Measurements from ENCODE around the gene CELF3.

Gene CELF3

DNA sequence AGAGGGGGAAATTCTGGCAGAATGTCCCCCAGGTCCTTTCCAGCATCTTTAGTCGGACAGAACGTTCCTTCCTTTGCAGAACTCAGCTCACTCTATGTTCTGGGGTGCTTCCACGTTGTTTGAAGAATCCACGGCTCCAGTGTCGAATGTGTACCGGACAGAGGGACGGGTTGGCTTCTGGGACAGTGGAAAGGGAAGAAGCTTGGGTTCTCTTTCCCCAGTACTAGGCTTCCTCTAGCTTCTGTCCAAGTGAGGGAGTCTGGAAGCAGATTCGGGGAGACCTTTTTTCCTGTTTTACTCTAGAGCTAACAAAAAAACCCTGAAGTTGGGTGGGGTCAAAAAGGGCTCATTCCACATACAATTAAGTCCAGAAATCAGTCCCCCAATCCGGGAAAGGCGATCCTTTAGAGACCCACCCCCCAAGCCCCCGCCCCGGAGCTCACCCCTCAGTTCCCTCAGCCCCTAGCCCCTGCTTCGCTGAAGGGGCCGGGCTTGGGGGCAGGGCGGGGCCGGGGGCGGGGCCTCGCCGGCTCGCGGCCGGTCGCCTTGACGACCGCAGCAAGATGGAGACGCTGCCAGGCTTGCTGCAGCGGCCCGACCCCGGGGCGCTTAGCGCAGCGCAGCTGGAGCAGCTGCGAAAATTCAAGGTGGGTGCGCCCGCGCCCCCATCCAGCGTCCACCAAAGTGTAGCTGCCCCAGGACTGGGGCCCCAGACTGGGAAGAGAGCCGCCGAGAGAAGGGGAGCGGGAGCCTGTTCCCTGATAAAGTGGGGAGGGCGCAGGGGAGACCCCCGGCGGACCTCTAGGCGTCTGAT, 4.6 kb upstream of the CELF3 start, which contains the start of gene RIIAD1:
RIIAD1 (plus strand) TSS at position 549 of the 814 bp plus-strand sequence; CDS start at position 564, 15 bp downstream.
- DNase-seq (ENCODE audit: low read depth in 2 of 2): peak in 1 of 2 donors; percentile 6

DNA sequence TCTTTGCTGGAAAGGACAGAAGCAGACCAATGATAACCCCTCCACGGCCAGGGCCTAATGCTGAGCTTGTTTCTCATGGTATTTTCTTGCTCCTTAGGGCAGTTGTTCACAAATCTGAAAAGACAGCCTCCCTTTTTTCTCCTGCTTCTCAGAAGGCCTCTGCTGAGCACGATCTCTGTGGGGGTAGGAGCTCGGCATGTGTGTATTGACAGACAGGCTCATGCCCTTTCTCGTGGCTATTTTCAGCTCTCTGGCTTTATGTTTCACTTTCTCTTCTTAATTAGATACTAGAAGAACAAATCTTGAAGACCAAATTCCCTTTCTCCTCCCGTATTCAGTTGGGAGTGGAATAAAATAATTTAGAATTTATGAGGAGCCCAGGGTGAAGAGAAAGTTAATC, 4.0 kb upstream of the CELF3 start:
- no peak for DNase-seq (ENCODE audit: low read depth in 2 of 2)

DNA sequence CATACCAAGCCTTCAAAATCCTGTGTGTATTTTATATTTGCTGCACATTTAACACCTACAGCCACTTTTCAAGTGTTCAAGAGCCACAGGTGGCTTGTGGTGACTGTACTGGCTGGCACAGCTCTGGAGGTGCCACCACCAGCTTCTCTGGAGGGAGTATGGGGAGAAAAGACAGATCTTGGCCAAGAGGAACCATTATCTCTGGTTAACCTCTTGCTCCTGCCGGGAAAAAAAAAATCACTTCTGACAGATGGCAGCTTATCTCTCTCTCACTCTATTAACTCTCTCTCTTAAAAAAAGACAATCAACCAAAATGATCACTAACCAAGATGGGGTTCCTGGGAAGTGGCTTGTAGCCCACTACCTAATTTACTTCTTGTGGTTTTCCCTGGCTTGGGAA, 3.5 kb upstream of the CELF3 start:
- no peak for DNase-seq (ENCODE audit: low read depth in 2 of 2)

DNA sequence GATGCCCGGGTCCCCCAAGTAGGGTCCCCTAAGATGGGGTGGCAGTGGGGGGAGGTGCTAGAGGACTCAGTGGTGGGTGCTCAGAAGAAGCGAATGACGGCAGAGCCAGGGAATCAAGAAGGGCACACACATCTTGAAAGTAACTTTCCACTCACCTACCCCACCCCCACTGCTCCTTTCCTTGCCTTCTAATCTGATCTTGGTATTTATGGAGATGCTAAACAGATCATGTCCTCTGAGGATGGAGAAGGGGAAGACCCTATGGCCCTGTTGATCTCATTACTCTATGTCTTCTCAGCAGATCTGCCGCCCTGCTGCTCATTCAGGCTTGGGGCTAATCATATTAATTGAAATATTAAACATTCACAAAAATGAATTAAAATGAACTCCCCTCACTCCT, 2.1 kb upstream of the CELF3 start:
- DNase-seq (ENCODE audit: low read depth in 2 of 2): no peak

DNA sequence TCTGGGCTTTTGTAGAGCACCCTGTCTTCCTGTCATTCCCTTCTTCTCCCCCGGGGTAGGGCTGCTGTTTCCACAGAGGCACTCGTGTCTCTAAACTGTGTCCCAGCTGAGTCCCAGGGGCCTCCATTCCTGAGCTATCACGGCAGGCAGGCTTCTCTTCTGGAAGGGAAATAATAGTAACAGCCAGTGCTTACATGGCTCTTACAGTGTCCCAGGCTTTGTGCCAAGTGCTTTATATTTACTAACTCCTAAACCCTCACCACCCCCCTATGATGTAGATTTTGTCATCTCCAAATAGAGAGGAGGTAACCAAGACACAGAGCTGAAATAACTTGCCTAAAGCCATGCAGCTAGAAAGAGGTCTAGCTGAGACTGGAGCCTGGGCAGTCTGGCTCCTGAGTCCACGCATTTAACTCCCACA, 1.4 kb upstream of the CELF3 start:
- DNase-seq (ENCODE audit: low read depth in 2 of 2): no peak

DNA sequence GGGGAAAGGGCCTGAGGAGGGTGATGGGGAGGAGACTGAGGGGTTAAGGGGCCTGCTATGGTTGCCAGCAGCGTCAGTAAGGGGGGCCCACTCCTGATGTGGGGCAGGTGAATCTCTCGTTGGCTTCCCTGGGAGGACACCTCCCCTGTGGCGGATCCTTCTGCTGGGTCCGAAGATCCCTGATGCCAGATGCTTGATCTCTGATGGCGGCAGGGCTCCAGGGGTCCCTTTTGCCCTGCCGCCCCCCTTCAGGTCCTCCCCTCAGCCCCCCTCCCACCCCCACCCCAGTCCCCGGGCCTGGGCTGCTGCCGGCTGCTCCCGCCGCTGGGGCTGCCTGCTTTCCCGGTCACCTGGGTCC, 219 bp downstream of the CELF3 start:
- no peak for DNase-seq (ENCODE audit: low read depth in 2 of 2)

DNA sequence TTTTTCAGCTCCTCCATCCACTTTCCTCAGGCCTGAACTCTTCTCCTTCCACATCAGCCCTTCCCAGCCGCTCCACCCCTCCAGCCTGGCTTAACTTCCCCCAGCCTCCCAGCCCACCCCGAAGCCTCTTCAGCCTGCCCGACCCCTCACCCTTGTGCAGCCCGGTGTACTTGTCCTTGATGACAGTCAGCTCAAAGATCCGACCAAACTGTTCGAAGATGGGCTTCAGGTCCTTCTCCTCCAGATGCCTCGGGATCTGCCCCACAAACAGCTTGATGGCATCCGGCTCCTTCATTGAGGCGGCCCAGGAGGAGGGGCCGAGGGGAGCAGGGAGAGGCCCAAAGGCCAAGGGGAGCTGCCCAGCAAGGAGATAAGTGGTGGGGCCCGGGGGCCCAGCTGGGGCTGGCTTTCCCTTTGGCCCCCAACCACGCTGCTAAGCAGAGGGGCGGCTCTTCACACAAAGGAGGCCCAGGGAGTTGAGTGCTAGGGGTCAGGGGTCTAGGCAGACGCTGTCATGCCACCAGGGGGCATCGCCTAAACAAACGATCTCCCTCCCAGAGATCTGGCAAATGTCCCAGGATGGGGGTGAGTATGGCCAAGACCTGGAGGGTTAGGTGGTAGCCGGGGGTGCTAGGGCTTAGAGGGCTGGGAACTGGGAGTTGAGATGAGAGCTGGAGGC, 738 bp downstream of the CELF3 start:
- no peak for DNase-seq (ENCODE audit: low read depth in 2 of 2)

DNA sequence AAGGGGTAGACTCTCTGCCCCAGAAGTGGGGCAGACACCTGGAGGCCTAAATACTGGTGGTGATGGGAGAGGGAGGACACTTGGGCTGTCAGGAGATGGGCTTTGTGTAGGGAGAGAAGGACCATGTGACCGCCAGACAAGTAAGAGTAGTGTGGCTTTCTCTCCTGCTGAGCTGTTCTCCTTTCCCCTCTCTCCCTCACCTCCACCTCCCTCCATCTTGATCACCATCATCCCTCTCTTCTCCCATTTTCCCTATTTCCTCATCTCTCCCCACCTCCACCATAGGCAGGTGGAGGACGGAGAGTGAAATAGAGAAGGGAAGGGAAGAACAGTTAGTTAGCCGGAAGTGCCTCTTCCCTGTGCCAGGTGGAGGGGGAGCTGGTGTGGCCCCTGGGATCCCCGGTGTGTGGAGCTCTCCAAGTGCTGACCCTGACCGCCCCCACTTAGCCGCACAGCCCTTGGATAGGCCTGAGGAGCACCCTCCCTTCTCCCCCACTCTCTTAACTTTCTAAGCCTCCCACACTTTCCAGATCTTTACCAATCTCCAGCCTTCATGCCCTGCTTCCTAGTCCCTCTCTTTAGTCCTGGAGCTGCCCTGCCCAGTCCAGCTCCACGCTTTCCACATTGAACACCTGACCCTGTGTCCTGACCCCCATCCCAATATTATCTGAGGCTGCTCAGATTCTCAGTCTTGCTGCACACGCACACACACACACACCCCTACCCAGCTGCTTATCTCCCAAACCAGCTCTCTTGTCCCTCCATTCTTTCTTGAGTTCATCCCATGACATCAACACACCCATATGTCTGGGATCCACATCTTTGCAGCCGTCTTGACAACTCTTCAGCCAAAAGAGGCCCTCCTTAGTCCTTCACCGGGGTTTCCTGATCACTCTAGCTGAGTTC, 1.5 kb downstream of the CELF3 start:
- no peak for DNase-seq (ENCODE audit: low read depth in 2 of 2)

DNA sequence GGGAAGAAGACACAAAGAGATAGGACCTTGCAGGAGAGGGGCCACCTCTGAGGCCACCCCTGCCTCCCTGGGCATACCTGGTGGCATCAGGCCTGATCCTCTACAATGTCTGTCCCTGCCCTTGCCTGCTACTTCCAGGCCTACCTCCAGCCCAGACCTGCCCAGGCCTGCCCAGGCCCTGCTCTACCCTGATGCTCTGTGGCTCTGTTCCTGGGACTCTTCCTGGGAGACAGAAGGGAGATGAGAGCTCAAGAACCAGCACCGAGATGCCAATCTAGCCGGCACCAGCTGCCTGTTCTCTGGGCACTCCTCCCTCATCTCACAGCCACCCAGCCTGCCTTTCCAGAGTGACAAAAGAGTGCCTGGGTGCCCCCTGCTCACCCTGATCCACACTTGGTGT, 2.7 kb downstream of the CELF3 start:
- DNase-seq (ENCODE audit: low read depth in 2 of 2): no peak

DNA sequence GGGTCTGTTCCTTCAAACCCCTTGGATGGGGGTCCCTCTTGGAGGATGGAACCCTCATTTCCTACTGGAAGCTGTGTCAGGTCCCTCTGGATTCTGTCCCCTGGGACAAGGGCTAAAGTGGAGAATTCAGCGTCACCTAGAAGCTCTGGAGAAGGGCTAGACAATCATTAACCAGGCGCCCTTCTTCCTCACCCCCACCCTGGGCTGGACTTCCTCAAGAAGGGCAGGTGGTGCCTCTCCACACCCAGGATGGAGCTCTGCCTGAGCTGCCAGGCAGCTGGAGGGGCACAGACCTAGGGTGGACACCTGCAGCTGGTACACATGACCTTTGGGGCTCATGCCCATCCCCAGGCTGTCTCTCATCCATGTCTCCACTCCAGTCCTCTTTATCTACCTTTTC, 3.6 kb downstream of the CELF3 start:
- DNase-seq (ENCODE audit: low read depth in 2 of 2): no peak

DNA sequence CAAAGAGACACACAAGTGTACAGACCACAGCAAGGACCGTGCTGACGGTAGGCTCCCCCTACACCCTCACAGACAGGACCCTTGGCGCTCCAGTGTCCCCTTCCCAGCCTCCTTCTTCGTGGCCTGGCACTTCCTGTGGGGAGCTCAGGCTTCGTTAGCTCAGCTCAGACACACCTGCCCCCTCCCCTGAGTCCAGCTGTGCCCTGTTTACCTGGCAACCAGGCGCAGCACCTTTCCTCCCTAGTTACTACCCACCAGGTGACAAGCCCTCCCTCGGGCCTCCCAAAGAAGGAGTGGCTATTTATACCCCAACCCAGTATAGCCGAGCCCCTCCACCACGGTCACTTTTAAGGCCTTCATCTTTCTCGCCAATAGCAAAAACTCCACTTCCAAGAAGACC, 4.7 kb downstream of the CELF3 start:
- DNase-seq (ENCODE audit: low read depth in 2 of 2): no peak

DNA sequence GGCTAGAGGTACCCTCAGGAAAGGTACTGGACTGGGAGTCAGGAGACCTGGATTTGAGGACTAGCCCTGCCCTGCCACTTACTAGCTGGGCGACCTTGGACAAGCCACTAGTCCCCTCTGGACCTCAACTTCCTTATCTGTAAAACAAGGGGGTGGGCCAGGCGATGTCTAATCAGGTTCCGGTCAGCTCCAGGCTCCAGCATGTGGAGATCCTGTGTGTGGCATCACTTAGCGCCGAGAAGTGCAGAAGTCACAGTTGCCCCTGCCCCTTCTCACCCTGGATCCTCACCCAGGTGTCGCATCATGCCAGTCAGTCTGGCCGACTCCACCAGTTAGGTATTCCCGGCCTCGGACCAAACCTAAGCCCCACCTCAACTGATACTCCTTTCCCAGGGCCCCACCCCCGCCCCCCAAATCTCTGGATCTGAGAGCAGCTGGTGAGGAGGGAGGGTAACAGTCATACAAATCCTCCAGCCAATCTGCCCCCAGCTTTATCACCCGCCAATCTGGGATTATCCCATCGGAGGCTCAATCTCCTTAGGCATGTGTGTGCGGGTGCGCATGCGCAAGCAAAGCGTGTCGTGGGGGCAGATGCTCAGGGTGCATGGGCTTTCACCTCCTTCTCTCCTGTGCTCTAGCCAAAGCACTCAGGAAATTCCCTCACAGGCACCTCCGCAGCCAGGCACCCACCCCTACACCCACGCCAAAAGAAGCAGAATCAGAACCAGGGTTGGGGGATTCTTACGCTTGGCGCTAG, 5.4 kb downstream of the CELF3 start:
- no peak for DNase-seq (ENCODE audit: low read depth in 2 of 2)

DNA sequence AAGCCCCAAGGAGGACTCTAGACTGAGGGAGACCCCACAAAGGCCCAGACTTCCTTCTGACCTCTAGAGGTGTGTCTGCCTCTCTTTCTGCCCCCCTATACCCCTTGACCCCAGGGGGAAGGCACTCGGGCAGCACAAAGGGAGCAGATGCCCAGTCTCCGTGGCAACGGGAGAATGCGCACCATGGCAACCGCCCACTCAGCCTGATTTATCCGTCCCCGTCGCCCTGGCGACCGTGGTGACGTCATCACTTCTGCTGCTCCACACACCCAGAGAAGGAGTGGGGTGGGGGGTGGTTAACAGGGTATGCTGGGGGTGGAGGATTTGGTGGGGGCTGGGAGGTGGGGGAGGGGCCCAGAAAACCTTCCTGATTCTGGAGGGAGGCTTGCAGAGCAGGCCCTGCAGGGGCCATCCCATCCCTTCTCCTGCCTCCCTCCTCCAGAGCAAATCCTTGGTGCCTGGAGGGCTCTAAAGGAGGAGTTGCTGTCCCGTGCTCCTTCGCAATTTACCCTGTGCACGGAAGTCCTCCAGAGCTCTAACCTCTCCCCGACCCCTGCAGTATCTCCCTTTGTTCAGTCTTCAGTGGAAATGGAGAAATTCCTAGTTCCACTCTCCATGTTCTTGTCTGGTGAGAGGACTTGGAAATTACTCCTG, 6.3 kb downstream of the CELF3 start:
- DNase-seq (ENCODE audit: low read depth in 2 of 2): no peak

DNA sequence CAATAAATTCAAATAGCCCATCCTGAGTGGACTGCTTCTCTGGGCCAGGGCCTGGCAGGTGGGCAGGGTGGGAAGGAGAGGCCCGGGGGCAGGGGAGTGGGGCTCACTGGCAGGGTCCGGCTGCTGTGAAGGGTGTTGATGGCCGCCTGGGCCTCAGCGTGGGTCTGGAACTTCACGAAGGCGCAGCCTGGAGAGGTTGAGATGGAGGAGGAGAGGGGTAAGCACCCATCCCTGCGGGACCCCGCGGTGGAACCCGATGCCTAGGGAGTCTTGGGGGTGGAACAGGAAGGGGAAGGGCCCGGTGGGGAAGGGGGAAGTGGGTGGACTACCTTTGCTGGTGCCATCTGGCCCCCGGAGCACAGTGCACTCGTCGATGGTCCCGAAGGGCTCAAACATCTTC, 7.7 kb downstream of the CELF3 start:
- DNase-seq (ENCODE audit: low read depth in 2 of 2): no peak

DNA sequence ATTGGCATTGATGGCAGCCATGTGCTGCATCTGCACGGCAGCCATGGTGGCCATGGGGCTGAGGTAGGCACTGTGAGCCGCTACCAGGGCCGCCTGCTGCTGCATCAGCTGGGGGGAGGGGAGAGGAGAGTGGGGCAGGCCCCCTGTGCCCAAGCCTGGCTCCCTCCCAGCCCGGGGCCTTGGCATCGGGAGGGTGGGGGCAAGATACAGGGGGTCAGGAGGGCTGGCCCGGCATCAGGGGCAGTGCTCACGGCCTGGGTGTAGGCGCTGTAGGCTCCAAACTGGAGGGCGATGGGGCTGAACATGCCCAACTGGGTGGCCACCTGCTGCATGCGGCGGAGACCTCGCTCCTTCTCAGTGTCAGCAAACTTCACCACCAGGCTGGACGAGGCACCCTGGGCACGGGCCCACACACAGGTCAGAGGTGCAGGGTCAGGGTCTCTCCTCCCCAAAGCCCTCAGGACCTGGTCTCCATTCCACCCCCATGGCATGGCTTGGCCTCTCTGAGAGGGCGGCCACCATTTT, 9.0 kb downstream of the CELF3 start:
- DNase-seq (ENCODE audit: low read depth in 2 of 2): no peak

DNA sequence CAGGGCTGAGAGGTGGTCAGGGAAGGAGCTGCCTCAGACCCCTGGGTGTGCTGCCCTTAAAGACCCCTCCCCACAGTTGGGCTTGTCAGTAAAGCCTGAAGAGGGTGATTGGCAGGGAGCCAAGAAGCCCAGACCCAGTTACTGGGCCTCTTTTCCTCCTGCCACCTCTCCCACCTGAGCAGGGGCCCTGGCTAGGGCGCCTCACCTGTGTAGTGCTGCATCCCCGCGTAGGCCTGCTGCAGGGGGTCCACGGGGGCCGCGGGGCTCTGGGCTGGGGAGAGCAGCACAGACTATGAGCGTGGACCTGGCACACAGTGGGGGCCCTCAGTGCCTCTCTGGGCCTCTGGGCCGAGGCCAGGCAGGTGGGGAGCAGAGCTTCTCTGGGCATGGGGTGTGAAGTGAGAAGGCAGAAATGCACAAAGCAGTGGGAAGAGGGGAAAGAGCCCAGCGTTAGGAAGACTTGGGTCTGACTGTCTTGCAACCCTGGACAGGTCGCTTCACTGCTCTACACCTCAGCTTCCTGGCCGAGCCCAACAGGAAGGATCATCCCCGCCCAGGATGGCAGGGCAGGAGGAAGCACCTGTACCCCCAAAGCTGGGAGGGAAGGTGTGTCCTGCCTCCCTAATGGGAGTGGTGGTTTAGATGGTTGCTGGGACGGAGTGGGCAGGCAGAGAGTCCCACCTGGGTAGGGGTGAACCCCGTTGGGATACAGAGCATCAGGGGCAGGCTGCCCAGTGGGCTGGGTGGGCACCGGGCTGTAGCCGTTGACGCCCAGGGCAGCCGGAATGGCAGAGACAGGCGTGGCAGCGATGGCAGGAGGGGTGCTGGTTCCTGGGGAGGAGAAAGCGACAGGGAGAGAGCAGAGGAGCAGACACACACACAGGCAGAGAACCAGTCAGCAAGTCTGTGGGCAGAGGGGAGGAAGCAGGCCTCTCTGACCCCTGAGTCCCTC, 9.9 kb downstream of the CELF3 start:
- DNase-seq (ENCODE audit: low read depth in 2 of 2): no peak

DNA sequence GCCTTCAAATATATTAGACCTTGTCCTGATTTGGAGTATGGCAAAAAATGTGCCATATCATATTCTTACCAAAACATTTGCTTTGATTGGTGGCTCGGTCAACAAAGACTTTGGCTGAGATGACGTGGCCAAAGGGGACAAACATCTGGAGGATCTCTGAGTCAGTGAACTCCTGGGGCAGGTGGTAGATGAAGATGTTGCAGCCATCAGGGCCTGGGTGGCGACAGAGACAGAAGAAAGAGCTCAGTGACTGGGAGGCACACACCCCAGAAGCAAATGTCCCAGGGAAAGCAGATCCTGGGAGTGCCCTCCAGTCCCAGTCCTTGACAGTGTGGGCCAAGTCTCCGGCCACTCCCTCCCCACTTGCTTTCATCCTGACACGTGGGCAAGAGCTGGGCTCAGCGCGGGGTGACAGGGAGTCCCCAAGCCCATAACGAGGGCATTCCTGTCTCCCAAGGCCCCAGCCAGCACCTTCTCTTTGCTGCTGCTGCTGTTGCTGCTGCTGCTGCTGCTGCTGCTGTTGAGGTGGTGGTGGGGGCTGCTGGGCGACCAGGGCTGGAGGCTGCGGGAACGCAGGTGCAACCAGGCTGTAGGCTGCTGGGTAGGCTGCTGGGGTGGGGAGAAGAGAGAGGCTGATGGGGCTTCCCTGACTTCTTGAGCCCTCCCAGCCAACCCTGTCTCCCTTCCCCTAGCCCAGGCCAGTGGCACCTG, 10.7 kb downstream of the CELF3 start:
- no peak for DNase-seq (ENCODE audit: low read depth in 2 of 2)

DNA sequence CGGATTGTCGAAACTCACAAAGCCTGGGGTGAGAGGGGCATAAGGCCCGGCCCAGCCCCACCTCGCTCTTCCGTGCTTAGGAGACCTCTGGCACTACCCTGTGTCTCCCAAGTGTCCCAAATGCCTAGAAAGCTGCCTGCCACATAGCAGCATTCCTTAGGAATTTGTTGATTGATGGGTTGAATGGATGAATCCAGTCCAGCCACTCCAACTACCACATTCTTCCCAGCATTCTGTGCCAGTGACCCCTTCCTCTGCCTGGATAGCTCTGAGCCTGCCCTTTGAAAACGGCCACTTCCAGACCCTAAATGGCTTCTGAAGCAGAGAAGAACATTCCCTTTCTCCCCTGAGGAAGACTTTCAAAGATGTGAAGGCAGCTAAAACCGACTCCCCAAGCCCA, 11.5 kb downstream of the CELF3 start:
- DNase-seq (ENCODE audit: low read depth in 2 of 2): no peak

DNA sequence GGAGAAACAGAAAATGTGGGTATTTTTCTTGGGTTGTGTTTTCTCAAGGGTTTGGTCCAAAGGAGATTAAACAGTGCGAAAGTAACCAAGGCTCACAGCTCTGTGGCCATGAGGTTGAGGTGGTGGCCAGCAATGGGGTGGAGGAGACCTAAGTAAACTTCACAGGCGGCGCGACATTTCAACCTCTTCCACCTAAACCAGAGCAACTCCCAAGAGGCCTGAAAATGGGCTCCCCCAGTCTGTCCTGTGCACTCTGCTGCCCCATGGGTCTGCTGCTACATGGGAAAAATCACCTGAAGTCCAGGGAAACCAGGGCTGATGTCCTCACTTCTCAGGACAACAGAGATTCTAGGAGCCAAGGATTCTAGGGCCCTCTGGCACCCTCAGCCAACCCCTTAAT, 12.4 kb downstream of the CELF3 start:
- no peak for DNase-seq (ENCODE audit: low read depth in 2 of 2)
